Erythroblast (primary cell): ENCODE measurements around the gene AP1M1.

Source experiments
- GATA1 ChIP-seq: IDR thresholded peaks from 2 replicates; pipeline ENCODE4 v1.6.1; 2011; ENCODE audit warnings: low read depth, mild to moderate bottlenecking, control low read depth, low read length, moderate library complexity
- POLR2A ChIP-seq: IDR thresholded peaks from 2 replicates; pipeline ENCODE4 v1.6.1; 2011; ENCODE audit warnings: mild to moderate bottlenecking, low read length

- TF ChIP-seq POLR2A (no peak), GATA1 (no peak)
These were observed 59.8 kb downstream of the AP1M1 start for GRCh38 chr19:16257509-16258002.
